HG03342 (cell line): ENCODE results near the gene GABRB3.
"Not testable (repeated sequence)": the region's sequence is repeated elsewhere in the genome, so short reads cannot be mapped to it uniquely, and the experiment has no call there.

Source experiments
- ATAC-seq: cut with Tn5 transposase; IDR thresholded peaks from one replicate; pipeline ENCODE4 v1.9.1; 2021; ENCODE audit warnings: mild to moderate bottlenecking, moderate library complexity; ENCODE audit not compliant: unreplicated experiment

Gene GABRB3

GRCh38 chr15:26736502-26737248 lies 36.2 kb downstream of the GABRB3 start:
- no peak for ATAC-seq

- ATAC-seq, result no peak
These were observed 40.9 kb downstream of the GABRB3 start for GRCh38 chr15:26731965-26732364.

- ATAC-seq, result no peak
These were observed 43.3 kb downstream of the GABRB3 start for GRCh38 chr15:26729581-26729980.

GRCh38 chr15:26729030-26729429 lies 43.8 kb downstream of the GABRB3 start:
- no peak for ATAC-seq

- ATAC-seq, result no peak
These were observed 48.3 kb downstream of the GABRB3 start for GRCh38 chr15:26724381-26725150.

- no peak for ATAC-seq
These were observed 50.2 kb downstream of the GABRB3 start for GRCh38 chr15:26722621-26723160.

- no peak for ATAC-seq
These were observed 51.5 kb downstream of the GABRB3 start for GRCh38 chr15:26721232-26721967.

- no peak for ATAC-seq
These were observed 52.3 kb downstream of the GABRB3 start for GRCh38 chr15:26720546-26720945.

- not testable (repeated sequence) for ATAC-seq
These were observed 53.0 kb downstream of the GABRB3 start for GRCh38 chr15:26719866-26720265.

GRCh38 chr15:26716069-26716468 lies 56.8 kb downstream of the GABRB3 start:
- no peak for ATAC-seq

GRCh38 chr15:26713498-26713897 lies 59.4 kb downstream of the GABRB3 start:
- ATAC-seq, result no peak

GRCh38 chr15:26712335-26712734 lies 60.5 kb downstream of the GABRB3 start:
- ATAC-seq, result no peak

- ATAC-seq, result no peak
These were observed 61.4 kb downstream of the GABRB3 start for GRCh38 chr15:26711445-26711844.

- ATAC-seq, result no peak
These were observed 70.5 kb downstream of the GABRB3 start for GRCh38 chr15:26702381-26702780.

GRCh38 chr15:26698555-26698954 lies 74.3 kb downstream of the GABRB3 start:
- ATAC-seq, result no peak

GRCh38 chr15:26697913-26698312 lies 75.0 kb downstream of the GABRB3 start:
- no peak for ATAC-seq

- ATAC-seq, result no peak
These were observed 81.6 kb downstream of the GABRB3 start for GRCh38 chr15:26691249-26691648.

- no peak for ATAC-seq
These were observed 82.1 kb downstream of the GABRB3 start for GRCh38 chr15:26690778-26691177.

- no peak for ATAC-seq
These were observed 83.4 kb downstream of the GABRB3 start for GRCh38 chr15:26689462-26689861.

- no peak for ATAC-seq
These were observed 86.2 kb downstream of the GABRB3 start for GRCh38 chr15:26686547-26687187.
